Lung (tissue), 12 donors: ENCODE results near the gene P4HA3. TPM values are rescaled to one million over a fixed set of nuclear protein-coding genes. Genes with fewer than 3 reads are reported as not detected.

Experiments
- ATAC-seq: fragments of 200-7000 bp; cut with Tn5 transposase; one replicate; pipeline ENCODE4 v1.9.1; 2020; ENCODE audit warnings: moderate number of reproducible peaks; ENCODE audit not compliant: insufficient read depth, low FRiP score
- DNase-seq, 3 donors: peaks; one replicate each; pipeline ENCODE4 v3.0.0-alpha.2; 2013 to 2017
- H3K27ac ChIP-seq, 2 donors: one replicate each; pipeline ENCODE4 v1.5.1; 2013; ENCODE audit warnings: mild to moderate bottlenecking in 2 of 2, moderate library complexity in 2 of 2, control low read depth in 1 of 2, inconsistent platforms in 1 of 2, low read depth in 1 of 2, low read length in 1 of 2
- H3K27me3 ChIP-seq, 3 donors: one replicate each; pipeline ENCODE4 v1.5.1; 2013; ENCODE audit warnings: low read length in 2 of 3; ENCODE audit not compliant: control insufficient read depth in 3 of 3, insufficient read depth in 3 of 3
- H3K36me3 ChIP-seq, 4 donors: one replicate each; pipeline ENCODE4 v1.5.1; 2013; ENCODE audit warnings: low read length in 4 of 4, mild to moderate bottlenecking in 1 of 4, moderate library complexity in 1 of 4; ENCODE audit not compliant: control insufficient read depth in 4 of 4, insufficient read depth in 4 of 4
- H3K4me1 ChIP-seq, 5 donors: one replicate each; pipeline ENCODE4 v1.5.1; 2013; ENCODE audit warnings: low read length in 5 of 5, mild to moderate bottlenecking in 2 of 5, moderate library complexity in 1 of 5; ENCODE audit not compliant: control insufficient read depth in 5 of 5, insufficient read depth in 5 of 5
- H3K4me3 ChIP-seq: one replicate; pipeline ENCODE4 v1.5.1; 2013; ENCODE audit warnings: mild to moderate bottlenecking, control low read depth, moderate library complexity
- H3K9ac ChIP-seq, 2 donors: one replicate each; pipeline ENCODE4 v1.5.1; 2013; ENCODE audit warnings: low read length in 2 of 2, control low read depth in 1 of 2; ENCODE audit not compliant: insufficient read depth in 1 of 2
- H3K9me3 ChIP-seq, 4 donors: one replicate each; pipeline ENCODE4 v1.5.1; 2013; ENCODE audit warnings: low read length in 3 of 4, mild to moderate bottlenecking in 1 of 4, moderate library complexity in 1 of 4; ENCODE audit not compliant: control insufficient read depth in 4 of 4, insufficient read depth in 3 of 4
- CTCF ChIP-seq: IDR thresholded peaks from 2 replicates; pipeline ENCODE4 v1.5.1; 2012; ENCODE audit warnings: mild to moderate bottlenecking; ENCODE audit errors: control extremely low read depth, extremely low read depth
- WGBS, 2 donors: extraction: QIAGEN DNeasy Blood & Tissue Kit; methylation state at CpG; one replicate each; pipeline ENCODE4 v1.1.7; 2013; 5-methylcytosine and 5-hydroxymethylcytosine counted together
- polyA plus RNA-seq, 2 donors: library from polyadenylated mRNA; stranded (reverse); fragments of 200-250 nt; gene quantifications; one replicate each; pipeline ENCODE4 v1.2.1, GENCODE V29; 2013
- total RNA-seq, 2 donors: library from RNA; depleted of rRNA in 1 of 2; stranded (reverse); fragments of >200 nt in 1 of 2; gene quantifications; one replicate each; pipeline ENCODE4 v1.2.1, GENCODE V29; 2014 to 2021
- donor health status: control.
- donor health status: control.
- donor health status: Bipolar disorder and iron deficiency.
- donor health status: healthy.
- donor health status: DM: yes; HTN: yes; CAD: no.

Gene P4HA3
- total and polyA plus RNA-seq, 4 donors, result 0.40 to 3.3 (median 0.99) TPM

DNA sequence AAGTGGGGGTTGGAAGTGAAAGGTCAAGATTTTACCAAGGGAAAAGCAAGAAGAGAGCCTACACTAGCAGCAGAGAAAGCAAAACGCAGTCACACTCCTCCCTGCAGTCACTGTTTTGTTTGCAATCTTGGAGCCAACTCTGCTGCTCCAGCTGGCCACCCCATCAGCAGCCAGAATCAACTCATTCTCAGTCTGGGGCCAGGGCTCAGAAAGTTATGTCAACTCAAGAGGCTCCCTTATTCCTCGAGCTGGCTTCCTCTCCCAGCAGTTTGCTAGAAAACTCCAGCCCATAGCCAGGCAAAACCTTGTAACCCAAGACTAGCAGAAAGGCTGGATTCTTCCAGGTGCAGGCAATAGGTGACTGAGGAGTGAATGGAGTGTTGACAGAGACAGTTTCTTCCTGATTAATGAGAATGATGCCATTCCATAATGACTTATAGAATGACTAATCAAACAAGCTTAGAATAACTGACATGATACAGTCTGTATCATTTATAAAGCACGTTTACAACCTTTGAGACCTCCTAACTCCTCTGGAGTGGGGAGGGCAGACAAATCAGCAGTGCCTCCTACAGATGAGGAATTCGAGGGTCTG, 53.4 kb downstream of the P4HA3 start:
- Histone ChIP-seq H3K4me1 (peaks cover 0 to 17% (median 7%) of the 10 kb centered on the region in 5 donors), H3K27me3 (no peaks in the 10 kb centered on the region), H3K36me3 (peaks cover 3 to 16% (median 13%) of the 10 kb centered on the region in 4 donors), H3K9me3 (no peaks in the 10 kb centered on the region), H3K27ac (no peak overlapping the region), H3K4me3 (no peak overlapping the region), H3K9ac (no peak overlapping the region)
- no peak for ATAC-seq
- peak; percentile 87 to 96 (median 93) for DNase-seq
- 57 to 85% methylated on average over 4 of the region's 4 CpGs for WGBS, 2 donors
- no peak for TF ChIP-seq CTCF

GRCh38 chr11:74256378-74257133, 54.9 kb downstream of the P4HA3 start:
- Histone ChIP-seq H3K27ac (no peak overlapping the region), H3K9me3 (no peaks in the 10 kb centered on the region), H3K9ac (no peak overlapping the region), H3K36me3 (peaks cover 6 to 28% (median 19%) of the 10 kb centered on the region in 4 donors), H3K4me3 (no peak overlapping the region), H3K4me1 (peaks cover 0 to 17% (median 7%) of the 10 kb centered on the region in 5 donors), H3K27me3 (no peaks in the 10 kb centered on the region)
- no peak for TF ChIP-seq CTCF
- DNase-seq, result no peak
- 78 to 79% methylated on average over 5 of the region's 5 CpGs for WGBS, 2 donors
- no peak for ATAC-seq

- no peak for ATAC-seq
- TF ChIP-seq CTCF, result peak; percentile 77
- WGBS, 2 donors, result 48 to 49% methylated on average over 5 of the region's 5 CpGs
- Histone ChIP-seq H3K36me3 (peaks cover 7 to 35% (median 24%) of the 10 kb centered on the region in 4 donors), H3K27me3 (no peaks in the 10 kb centered on the region), H3K4me1 (peaks cover 0 to 17% (median 7%) of the 10 kb centered on the region in 5 donors), H3K4me3 (no peak overlapping the region), H3K9ac (no peak overlapping the region), H3K27ac (no peak overlapping the region), H3K9me3 (no peaks in the 10 kb centered on the region)
- peak; percentile 66 to 81 (median 72) for DNase-seq
These were observed 55.6 kb downstream of the P4HA3 start for GRCh38 chr11:74255741-74256375.
